ENCODE results near the gene AMD1.
"Not testable (repeated sequence)": the region's sequence is repeated elsewhere in the genome, so short reads cannot be mapped to it uniquely, and the experiment has no call there.

Gene AMD1

GRCh38 chr6:110878751-110879522, 4.4 kb downstream of the AMD1 start:
- FAIRE-seq: no peak

- FAIRE-seq: no peak
Observed at GRCh38 chr6:110880651-110881050, 6.1 kb downstream of the AMD1 start.

GRCh38 chr6:110881546-110882273, 7.1 kb downstream of the AMD1 start:
- FAIRE-seq: no peak

- no peak for FAIRE-seq
Observed at GRCh38 chr6:110882274-110882619, 7.7 kb downstream of the AMD1 start.

GRCh38 chr6:110882824-110883554, 8.4 kb downstream of the AMD1 start:
- FAIRE-seq: no peak

- no peak for FAIRE-seq
Observed at GRCh38 chr6:110884321-110884720, 9.7 kb downstream of the AMD1 start.

GRCh38 chr6:110885526-110885925, 10.9 kb downstream of the AMD1 start:
- no peak for FAIRE-seq

- FAIRE-seq: no peak
Observed at GRCh38 chr6:110886555-110887167, 12.1 kb downstream of the AMD1 start.

GRCh38 chr6:110890288-110890687, 15.7 kb downstream of the AMD1 start:
- no peak for FAIRE-seq

GRCh38 chr6:110895907-110896608, 21.5 kb downstream of the AMD1 start:
- no peak for FAIRE-seq

GRCh38 chr6:110897433-110897832, 22.8 kb downstream of the AMD1 start:
- no peak for FAIRE-seq

GRCh38 chr6:110898111-110898510, 23.5 kb downstream of the AMD1 start:
- FAIRE-seq: no peak

GRCh38 chr6:110900028-110900598, 25.5 kb downstream of the AMD1 start:
- no peak for FAIRE-seq

GRCh38 chr6:110901601-110902000, 27.0 kb downstream of the AMD1 start:
- FAIRE-seq: not testable (repeated sequence)

GRCh38 chr6:110902091-110902490, 27.5 kb downstream of the AMD1 start:
- no peak for FAIRE-seq

- FAIRE-seq: not testable (repeated sequence)
Observed at GRCh38 chr6:110906273-110906672, 31.7 kb downstream of the AMD1 start.

GRCh38 chr6:110930781-110931180, 56.2 kb downstream of the AMD1 start:
- no peak for FAIRE-seq

- FAIRE-seq: no peak
Observed at GRCh38 chr6:110933912-110934311, 59.3 kb downstream of the AMD1 start.

GRCh38 chr6:110934381-110934898, 59.9 kb downstream of the AMD1 start:
- no peak for FAIRE-seq

- FAIRE-seq: no peak
Observed at GRCh38 chr6:110935171-110935570, 60.6 kb downstream of the AMD1 start.

- no peak for FAIRE-seq
Observed at GRCh38 chr6:110938171-110938570, 63.6 kb downstream of the AMD1 start.

All from TTC549 (cell line).